HG02642 (cell line): ENCODE results near the gene ZNF768.

Experiments
- ATAC-seq: cut with Tn5 transposase; IDR thresholded peaks from one replicate; pipeline ENCODE4 v1.9.1; 2021; ENCODE audit warnings: mild to moderate bottlenecking; ENCODE audit not compliant: unreplicated experiment, poor library complexity

ZNF768 gene

GRCh38 chr16:30526137-30526822 is at the start of gene ZNF768:
Gene ZNF768 (minus strand): TSS chr16:30526566. CDS start chr16:30526413, 153 bp downstream.
- ATAC-seq: peak; percentile 30

- no peak for ATAC-seq
Observed at GRCh38 chr16:30574678-30575077, 48.3 kb upstream of the ZNF768 start.

- peak; percentile 78 for ATAC-seq
Observed at GRCh38 chr16:30571445-30572322, 45.3 kb upstream of the ZNF768 start, which contains the start of gene ZNF688. Gene ZNF688 (minus strand): TSS chr16:30571714. CDS start chr16:30571629, 85 bp downstream.

- ATAC-seq: no peak
Observed at GRCh38 chr16:30570636-30571444, 44.5 kb upstream of the ZNF768 start.

GRCh38 chr16:30569746-30570635 is 43.6 kb upstream of the ZNF768 start:
- ATAC-seq: no peak

GRCh38 chr16:30569281-30569680 is 42.9 kb upstream of the ZNF768 start:
- ATAC-seq: no peak

- ATAC-seq: no peak
Observed at GRCh38 chr16:30567991-30568638, 41.7 kb upstream of the ZNF768 start.

- ATAC-seq: no peak
Observed at GRCh38 chr16:30567160-30567990, 41.0 kb upstream of the ZNF768 start.

- ATAC-seq: no peak
Observed at GRCh38 chr16:30566531-30566930, 40.2 kb upstream of the ZNF768 start.

GRCh38 chr16:30565984-30566383 is 39.6 kb upstream of the ZNF768 start:
- no peak for ATAC-seq

GRCh38 chr16:30565526-30565925 is 39.2 kb upstream of the ZNF768 start:
- ATAC-seq: no peak

- ATAC-seq: no peak
Observed at GRCh38 chr16:30562021-30562420, 35.7 kb upstream of the ZNF768 start.

- ATAC-seq: no peak
Observed at GRCh38 chr16:30561089-30561816, 34.9 kb upstream of the ZNF768 start.

GRCh38 chr16:30559690-30560089 is 33.3 kb upstream of the ZNF768 start:
- no peak for ATAC-seq

- ATAC-seq: no peak
Observed at GRCh38 chr16:30558789-30559377, 32.5 kb upstream of the ZNF768 start.

- ATAC-seq: peak; percentile 85
Observed at GRCh38 chr16:30557957-30558788, 31.8 kb upstream of the ZNF768 start, which contains the start of gene ZNF764. Gene ZNF764 (minus strand): TSS chr16:30558374. CDS start chr16:30558182, 192 bp downstream.

- ATAC-seq: peak; percentile 15
Observed at GRCh38 chr16:30557707-30557956, 31.3 kb upstream of the ZNF768 start.
